SW 1271 (cell line): ENCODE data around the gene PRDM13.
"Not testable (repeated sequence)": the region's sequence is repeated elsewhere in the genome, so short reads cannot be mapped to it uniquely, and the experiment has no call there.

ENCODE experiments used
- DNase-seq, 2 experiments: peaks; one replicate each; lab custom pipeline; 2025; lab: John Stamatoyannopoulos, UW

PRDM13 gene

GRCh38 chr6:99606656-99607415 lies at the start of gene PRDM13:
TSS of gene PRDM13 (plus strand) at chr6:99606833. CDS start at chr6:99607035, 202 bp downstream.
- DNase-seq = no peak

- DNase-seq = no peak
These were observed 47.6 kb upstream of the PRDM13 start for GRCh38 chr6:99559057-99559456.

- no peak for DNase-seq
These were observed 46.0 kb upstream of the PRDM13 start for GRCh38 chr6:99560668-99561067.

- no peak for DNase-seq
These were observed 43.4 kb upstream of the PRDM13 start for GRCh38 chr6:99563056-99563723.

- peak; percentile 82 to 94 for DNase-seq
These were observed 38.3 kb upstream of the PRDM13 start, which contains the start of gene CCNC for GRCh38 chr6:99568103-99568933. TSS of gene CCNC (minus strand) at chr6:99568660. CDS start at chr6:99568527, 133 bp downstream.

- no peak for DNase-seq
These were observed 32.5 kb upstream of the PRDM13 start for GRCh38 chr6:99573980-99574617.

- no peak for DNase-seq
These were observed 30.9 kb upstream of the PRDM13 start for GRCh38 chr6:99575544-99576227.

GRCh38 chr6:99579781-99580180 lies 26.9 kb upstream of the PRDM13 start:
- no peak for DNase-seq

GRCh38 chr6:99587792-99588191 lies 18.8 kb upstream of the PRDM13 start:
- DNase-seq = no peak

GRCh38 chr6:99588618-99589289 lies 17.9 kb upstream of the PRDM13 start:
- no peak for DNase-seq

GRCh38 chr6:99589290-99589672 lies 17.4 kb upstream of the PRDM13 start:
- no peak for DNase-seq

- DNase-seq = no peak
These were observed 16.6 kb upstream of the PRDM13 start for GRCh38 chr6:99589907-99590493.

GRCh38 chr6:99590728-99591672 lies 15.6 kb upstream of the PRDM13 start:
- DNase-seq = no peak

GRCh38 chr6:99591673-99592364 lies 14.8 kb upstream of the PRDM13 start:
- no peak for DNase-seq

- no peak for DNase-seq
These were observed 13.7 kb upstream of the PRDM13 start for GRCh38 chr6:99592900-99593299.

- not testable (repeated sequence) for DNase-seq
These were observed 11.9 kb upstream of the PRDM13 start for GRCh38 chr6:99594696-99595095.

- DNase-seq = no peak
These were observed 3.9 kb upstream of the PRDM13 start for GRCh38 chr6:99602520-99603420.
